Stimulated activated naive CD8-positive, alpha-beta T cell treated with anti-CD3 and anti-CD28 coated beads, Interleukin-15, Interleukin-2, amounts not matched to agents 100 U/mL and 50 U/mL, for 24 hours (primary cell): ENCODE measurements around the gene IL1RN.

Source experiments
- ATAC-seq: fragments of 150-1000 bp; cut with Tn5 transposase; one replicate; pipeline ENCODE4 v1.10.0; 2021
- DNase-seq: peaks from one replicate; pipeline ENCODE4 v3.0.0; 2021

The IL1RN gene

GRCh38 chr2:113104054-113104611, 23.3 kb upstream of the IL1RN start:
- ATAC-seq (peak; percentile 87), DNase-seq (peak; percentile 55)

GRCh38 chr2:113105047-113105785, 22.2 kb upstream of the IL1RN start:
- peak; percentile 67 for ATAC-seq
- peak; percentile 68 for DNase-seq

GRCh38 chr2:113111121-113111520, 16.3 kb upstream of the IL1RN start:
- no peak for DNase-seq
- no peak for ATAC-seq

GRCh38 chr2:113111823-113112287, 15.5 kb upstream of the IL1RN start:
- DNase-seq (no peak), ATAC-seq (no peak)

- DNase-seq (no peak), ATAC-seq (no peak)
Observed at GRCh38 chr2:113112441-113112840, 15.0 kb upstream of the IL1RN start.

- no peak for ATAC-seq
- DNase-seq: no peak
Observed at GRCh38 chr2:113112871-113113270, 14.5 kb upstream of the IL1RN start.

- no peak for DNase-seq
- ATAC-seq: no peak
Observed at GRCh38 chr2:113113807-113114206, 13.6 kb upstream of the IL1RN start.

- DNase-seq (no peak), ATAC-seq (no peak)
Observed at GRCh38 chr2:113114224-113114945, 13.0 kb upstream of the IL1RN start.

- DNase-seq (no peak), ATAC-seq (no peak)
Observed at GRCh38 chr2:113114996-113115395, 12.4 kb upstream of the IL1RN start.

GRCh38 chr2:113116100-113116958, 11.1 kb upstream of the IL1RN start:
- ATAC-seq (peak; percentile 47), DNase-seq (peak; percentile 32)

GRCh38 chr2:113117541-113118262, 9.7 kb upstream of the IL1RN start:
- ATAC-seq (peak; percentile 87), DNase-seq (peak; percentile 55)

GRCh38 chr2:113118263-113118657, 9.1 kb upstream of the IL1RN start:
- ATAC-seq: no peak
- DNase-seq: no peak

GRCh38 chr2:113119111-113119510, 8.3 kb upstream of the IL1RN start:
- DNase-seq: no peak

GRCh38 chr2:113120861-113121260, 6.5 kb upstream of the IL1RN start:
- no peak for DNase-seq
- no peak for ATAC-seq

More at GRCh38 chr2:113119111-113119510, 8.3 kb upstream of the IL1RN start:
- ATAC-seq: no peak

GRCh38 chr2:113122364-113122763, 5.0 kb upstream of the IL1RN start:
- ATAC-seq: no peak
- DNase-seq: no peak

GRCh38 chr2:113123726-113124125, 3.7 kb upstream of the IL1RN start:
- DNase-seq (no peak), ATAC-seq (peak; percentile 6)

GRCh38 chr2:113124181-113124961, 3.0 kb upstream of the IL1RN start:
- DNase-seq: peak; percentile 24
- peak; percentile 66 for ATAC-seq

- DNase-seq (no peak), ATAC-seq (no peak)
Observed at GRCh38 chr2:113124984-113125855, 2.2 kb upstream of the IL1RN start.
